Fibroblast of lung (primary cell): Measurements from ENCODE around the gene VSIG10L2. TPM values are rescaled to one million over a fixed set of nuclear protein-coding genes. Genes with fewer than 3 reads are reported as not detected.

ENCODE experiments used
- DNase-seq, 2 donors: peaks; one replicate each; pipeline versions ENCODE4 v3.0.0 to v3.0.0-alpha.2; 2010; ENCODE audit warnings: low read depth in 2 of 2
- H2AFZ ChIP-seq: 2 replicates; pipeline ENCODE4 v1.5.1; 2012; ENCODE audit warnings: low read length, control low read depth, inconsistent platforms
- H3K27ac ChIP-seq: 2 replicates; pipeline ENCODE4 v1.5.1; 2011; ENCODE audit warnings: low read length, control low read depth; ENCODE audit not compliant: insufficient read depth
- H3K27me3 ChIP-seq: 2 replicates; pipeline ENCODE4 v1.5.1; 2011; ENCODE audit warnings: mild to moderate bottlenecking, low read length; ENCODE audit not compliant: control insufficient read depth, insufficient read depth
- H3K36me3 ChIP-seq: 2 replicates; pipeline ENCODE4 v1.5.1; 2011; ENCODE audit warnings: low read length; ENCODE audit not compliant: control insufficient read depth, insufficient read depth
- H3K4me1 ChIP-seq: 2 replicates; pipeline ENCODE4 v1.5.1; 2011; ENCODE audit warnings: low read length; ENCODE audit not compliant: control insufficient read depth, insufficient read depth; ENCODE audit errors: extremely low read depth
- H3K4me2 ChIP-seq: 2 replicates; pipeline ENCODE4 v1.5.1; 2011; ENCODE audit warnings: low read length, control low read depth; ENCODE audit not compliant: insufficient read depth; ENCODE audit errors: extremely low read depth
- H3K4me3 ChIP-seq, 4 experiments: fragments of 200-600 bp in 1 of 4; sonication (generic) in 1 of 4; replicated peaks in 1 of 4; 2 replicates each; pipeline ENCODE4 v1.5.1; 2011 to 2016; ENCODE audit warnings: low read length in 4 of 4, low read depth in 3 of 4, mild to moderate bottlenecking in 3 of 4, control low read depth in 2 of 4, inconsistent platforms in 1 of 4, mixed read lengths in 1 of 4; ENCODE audit not compliant: insufficient read depth in 1 of 4; ENCODE audit errors: control extremely low read depth in 1 of 4
- H3K79me2 ChIP-seq: 2 replicates; pipeline ENCODE4 v1.5.1; 2012; ENCODE audit warnings: mild to moderate bottlenecking, low read length, inconsistent platforms; ENCODE audit not compliant: control insufficient read depth, insufficient read depth
- H3K9ac ChIP-seq: 2 replicates; pipeline ENCODE4 v1.5.1; 2011; ENCODE audit warnings: mild to moderate bottlenecking, low read length, control low read depth; ENCODE audit not compliant: insufficient read depth
- H3K9me3 ChIP-seq: 2 replicates; pipeline ENCODE4 v1.5.1; 2012; ENCODE audit warnings: low read depth, low read length; ENCODE audit not compliant: control insufficient read depth, insufficient read depth
- H4K20me1 ChIP-seq: 2 replicates; pipeline ENCODE4 v1.5.1; 2011; ENCODE audit warnings: low read length; ENCODE audit not compliant: control insufficient read depth, insufficient read depth; ENCODE audit errors: extremely low read depth
- EZH2 ChIP-seq: IDR thresholded peaks from 2 replicates; pipeline ENCODE4 v1.5.1; 2012; ENCODE audit warnings: low read length, control low read depth, mild to moderate bottlenecking; ENCODE audit errors: missing control alignments
- polyA plus RNA-seq, 2 donors: library from polyadenylated mRNA; depleted of rRNA in 1 of 2; stranded (reverse) in 1 of 2; unstranded in 1 of 2; fragments of >200 nt; gene quantifications; 2 replicates each; pipeline ENCODE4 v1.2.1, GENCODE V29; 2011 to 2012; ENCODE audit warnings: missing spikeins in 1 of 2
- total RNA-seq: library from RNA; depleted of rRNA; stranded (reverse); fragments of >200 nt; gene quantifications from 2 replicates; pipeline ENCODE4 v1.2.1, GENCODE V29; 2014
- TF ChIP-seq, protein P1 (sequence below), 2 donors: IDR thresholded peaks in 1 of 2; conservative IDR thresholded peaks in 1 of 2; 1 replicate in 1 of 2; 2 replicates in 1 of 2; pipeline ENCODE4 v1.5.1; 2011 to 2012; ENCODE audit warnings: low read length in 2 of 2, control low read depth in 1 of 2, inconsistent platforms in 1 of 2, low read depth in 1 of 2, mild to moderate bottlenecking in 1 of 2

VSIG10L2 gene
- total and polyA plus RNA-seq, 2 donors (not counting 1 experiment from before 2014, with no cell fraction given): not detected

- DNase-seq: peak; percentile 59 to 86
- H3K4me1 ChIP-seq: no peaks in the 10 kb centered on the region
- H3K4me3 ChIP-seq: no peak overlapping the region
- no peaks in the 10 kb centered on the region for H3K27me3 ChIP-seq
- H3K9me3 ChIP-seq: no peaks in the 10 kb centered on the region
- TF ChIP-seq, protein P1, sequence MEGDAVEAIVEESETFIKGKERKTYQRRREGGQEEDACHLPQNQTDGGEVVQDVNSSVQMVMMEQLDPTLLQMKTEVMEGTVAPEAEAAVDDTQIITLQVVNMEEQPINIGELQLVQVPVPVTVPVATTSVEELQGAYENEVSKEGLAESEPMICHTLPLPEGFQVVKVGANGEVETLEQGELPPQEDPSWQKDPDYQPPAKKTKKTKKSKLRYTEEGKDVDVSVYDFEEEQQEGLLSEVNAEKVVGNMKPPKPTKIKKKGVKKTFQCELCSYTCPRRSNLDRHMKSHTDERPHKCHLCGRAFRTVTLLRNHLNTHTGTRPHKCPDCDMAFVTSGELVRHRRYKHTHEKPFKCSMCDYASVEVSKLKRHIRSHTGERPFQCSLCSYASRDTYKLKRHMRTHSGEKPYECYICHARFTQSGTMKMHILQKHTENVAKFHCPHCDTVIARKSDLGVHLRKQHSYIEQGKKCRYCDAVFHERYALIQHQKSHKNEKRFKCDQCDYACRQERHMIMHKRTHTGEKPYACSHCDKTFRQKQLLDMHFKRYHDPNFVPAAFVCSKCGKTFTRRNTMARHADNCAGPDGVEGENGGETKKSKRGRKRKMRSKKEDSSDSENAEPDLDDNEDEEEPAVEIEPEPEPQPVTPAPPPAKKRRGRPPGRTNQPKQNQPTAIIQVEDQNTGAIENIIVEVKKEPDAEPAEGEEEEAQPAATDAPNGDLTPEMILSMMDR (conservative IDR thresholded peaks at IDR 0.05 in 1 of 2, IDR thresholded peaks at IDR 0.05 in 1 of 2; ENCODE audit: low read depth in 1 of 2, low read length in 2 of 2): no peak
- TF ChIP-seq EZH2: no peak
- no peak overlapping the region for H3K27ac ChIP-seq
- H2AFZ ChIP-seq: no peak overlapping the region
- H3K4me2 ChIP-seq: no peak overlapping the region
- no peaks in the 10 kb centered on the region for H3K36me3 ChIP-seq
- H3K79me2 ChIP-seq: no peaks in the 10 kb centered on the region
- H4K20me1 ChIP-seq: no peaks in the 10 kb centered on the region
- H3K9ac ChIP-seq: no peak overlapping the region
Observed at GRCh38 chr11:125990244-125990643, 44.4 kb downstream of the VSIG10L2 start.

DNA sequence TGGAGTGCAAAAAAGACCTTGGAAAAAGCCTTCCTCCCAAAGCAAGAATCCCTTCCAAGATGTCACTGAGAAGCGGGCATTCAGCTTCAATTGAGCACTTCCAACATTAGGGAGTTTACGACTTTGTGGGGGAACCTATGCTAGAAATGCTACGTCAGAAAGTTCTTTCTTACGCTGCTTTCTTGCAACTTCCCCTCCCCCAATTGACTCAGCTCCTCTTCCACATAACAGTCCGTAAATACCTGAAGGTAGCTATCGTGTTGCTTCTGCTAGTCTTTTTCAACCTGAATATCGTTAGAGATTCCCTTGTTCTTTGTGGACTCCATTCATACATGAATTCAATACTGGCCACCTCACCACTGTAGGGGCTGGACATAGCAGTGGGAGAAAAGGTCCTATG lies 47.0 kb downstream of the VSIG10L2 start:
- no peak overlapping the region for H3K27ac ChIP-seq
- no peaks in the 10 kb centered on the region for H3K4me1 ChIP-seq
- no peaks in the 10 kb centered on the region for H3K27me3 ChIP-seq
- no peaks in the 10 kb centered on the region for H3K36me3 ChIP-seq
- H2AFZ ChIP-seq: no peak overlapping the region
- H3K4me2 ChIP-seq: no peak overlapping the region
- H3K9ac ChIP-seq: no peak overlapping the region
- no peaks in the 10 kb centered on the region for H3K9me3 ChIP-seq
- no peak overlapping the region for H3K4me3 ChIP-seq
- DNase-seq: no peak
- no peaks in the 10 kb centered on the region for H4K20me1 ChIP-seq
- no peaks in the 10 kb centered on the region for H3K79me2 ChIP-seq
- TF ChIP-seq EZH2: no peak
- TF ChIP-seq, protein P1 (conservative IDR thresholded peaks at IDR 0.05 in 1 of 2, IDR thresholded peaks at IDR 0.05 in 1 of 2; ENCODE audit: low read depth in 1 of 2, low read length in 2 of 2): no peak

GRCh38 chr11:125994509-125994908 lies 48.7 kb downstream of the VSIG10L2 start:
- H3K27me3 ChIP-seq: no peaks in the 10 kb centered on the region
- H3K9ac ChIP-seq: no peak overlapping the region
- TF ChIP-seq EZH2: no peak
- TF ChIP-seq, protein P1 (conservative IDR thresholded peaks at IDR 0.05 in 1 of 2, IDR thresholded peaks at IDR 0.05 in 1 of 2; ENCODE audit: low read depth in 1 of 2, low read length in 2 of 2): no peak
- no peak overlapping the region for H2AFZ ChIP-seq
- H3K4me2 ChIP-seq: no peak overlapping the region
- H3K36me3 ChIP-seq: no peaks in the 10 kb centered on the region
- DNase-seq: no peak
- no peaks in the 10 kb centered on the region for H3K4me1 ChIP-seq
- no peaks in the 10 kb centered on the region for H4K20me1 ChIP-seq
- no peaks in the 10 kb centered on the region for H3K9me3 ChIP-seq
- H3K4me3 ChIP-seq: no peak overlapping the region
- H3K79me2 ChIP-seq: no peaks in the 10 kb centered on the region
- no peak overlapping the region for H3K27ac ChIP-seq
